ENCODE measurements around the gene CIBAR2.

Gene CIBAR2

DNA sequence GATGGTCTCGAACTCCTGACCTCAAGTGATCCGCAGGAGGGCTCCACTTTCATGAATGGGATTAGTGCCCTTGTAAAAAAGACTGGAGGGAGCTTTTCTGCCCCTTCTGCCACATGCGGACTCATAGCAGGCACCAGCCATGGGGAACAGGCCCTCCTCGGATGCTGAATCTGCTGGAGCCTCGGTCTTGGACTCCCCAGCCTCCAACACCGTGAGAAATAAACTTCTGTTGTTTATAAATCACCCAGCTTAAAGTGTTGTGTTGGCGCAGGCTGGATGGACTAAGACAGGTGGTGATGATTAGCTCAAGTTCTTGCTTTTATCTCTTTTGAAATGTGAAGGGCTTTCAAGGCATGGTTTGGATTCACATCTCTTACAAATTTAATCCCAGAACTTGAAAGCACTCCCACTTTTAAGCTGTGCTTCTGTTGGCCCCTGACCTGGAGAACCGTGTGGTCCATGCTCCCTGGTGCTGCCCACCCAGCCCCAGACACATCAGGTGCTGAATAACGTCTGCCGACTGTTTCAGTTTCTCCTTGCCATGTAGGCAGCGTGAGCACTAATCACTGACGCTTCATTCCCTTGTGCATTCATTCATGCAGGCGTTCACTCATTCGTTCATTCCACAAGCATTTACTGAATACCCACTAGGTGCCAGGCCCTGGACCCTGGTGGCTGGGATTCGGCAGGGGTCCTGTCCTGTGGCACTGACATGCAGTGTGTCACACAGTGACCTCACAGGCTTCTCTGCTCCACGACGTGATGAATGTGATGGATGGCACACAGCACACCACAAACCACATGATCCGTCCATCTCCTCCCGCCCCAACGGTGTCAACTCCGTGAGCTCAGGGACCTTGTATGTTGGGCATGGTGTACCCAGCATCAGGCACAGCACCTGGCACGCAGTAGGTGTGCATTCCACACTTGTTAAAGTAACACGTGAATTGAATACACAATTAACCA lies 8.9 kb downstream of the CIBAR2 start:
- in situ Hi-C loops (cut with MboI; ENCODE audit: low sequenced_read_pairs) = no loop called here

DNA sequence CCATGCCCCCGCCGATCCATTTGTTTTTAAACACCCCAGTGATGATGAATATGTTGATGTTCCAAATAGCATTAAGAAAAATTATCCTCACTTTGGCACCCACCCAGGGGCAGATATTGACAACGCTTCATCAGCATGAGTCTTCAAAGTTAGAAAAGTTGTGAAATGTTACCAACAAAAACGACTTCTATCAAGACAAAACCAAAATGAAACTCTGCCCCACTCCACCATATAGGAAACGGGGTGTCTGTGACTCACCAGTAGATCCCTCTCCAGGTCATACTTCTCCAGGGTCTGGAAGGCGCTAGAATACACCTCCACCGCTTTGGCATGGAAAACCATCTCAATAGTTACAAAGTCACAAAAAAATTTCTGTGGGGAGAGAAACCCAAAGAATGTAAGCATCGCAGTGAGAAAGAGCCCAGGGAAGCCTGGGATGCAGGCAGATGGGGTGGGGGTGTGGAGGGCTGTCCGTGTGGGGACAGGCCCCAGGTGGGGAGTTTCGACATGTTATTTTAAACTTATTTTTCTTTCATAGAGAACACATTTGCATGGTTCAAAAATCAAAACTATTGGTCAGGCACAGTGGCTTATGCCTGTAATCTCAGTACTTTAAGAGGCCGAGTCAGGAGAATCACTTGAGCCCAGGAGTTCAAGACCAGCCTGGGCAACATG lies 10.2 kb downstream of the CIBAR2 start:
- in situ Hi-C loops (cut with MboI; ENCODE audit: low sequenced_read_pairs) = no loop called here

GRCh38 chr16:85100265-85100664 lies 12.0 kb downstream of the CIBAR2 start:
- in situ Hi-C loops (cut with MboI; ENCODE audit: low sequenced_read_pairs) = no loop called here

DNA sequence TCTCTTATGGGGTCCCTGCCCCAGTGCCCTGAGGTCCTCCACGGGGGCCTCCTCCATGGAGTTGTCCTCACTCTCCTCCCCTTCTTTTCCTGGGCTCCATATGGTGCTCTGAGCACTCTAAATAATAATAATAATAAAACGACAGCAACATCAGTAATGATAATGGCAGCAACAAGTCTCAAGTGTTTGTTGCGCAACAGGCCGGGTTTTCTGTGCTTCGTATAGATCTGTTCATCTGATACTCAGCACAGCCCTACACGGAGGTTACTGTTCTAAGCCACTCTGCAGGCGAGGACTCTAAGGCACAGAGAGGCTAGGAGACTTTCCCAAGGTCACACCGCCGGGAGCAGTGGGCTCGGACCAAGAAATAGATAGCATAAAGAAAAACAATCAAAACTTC lies 13.7 kb downstream of the CIBAR2 start:
- in situ Hi-C loops (cut with MboI; ENCODE audit: low sequenced_read_pairs) = no loop called here

DNA sequence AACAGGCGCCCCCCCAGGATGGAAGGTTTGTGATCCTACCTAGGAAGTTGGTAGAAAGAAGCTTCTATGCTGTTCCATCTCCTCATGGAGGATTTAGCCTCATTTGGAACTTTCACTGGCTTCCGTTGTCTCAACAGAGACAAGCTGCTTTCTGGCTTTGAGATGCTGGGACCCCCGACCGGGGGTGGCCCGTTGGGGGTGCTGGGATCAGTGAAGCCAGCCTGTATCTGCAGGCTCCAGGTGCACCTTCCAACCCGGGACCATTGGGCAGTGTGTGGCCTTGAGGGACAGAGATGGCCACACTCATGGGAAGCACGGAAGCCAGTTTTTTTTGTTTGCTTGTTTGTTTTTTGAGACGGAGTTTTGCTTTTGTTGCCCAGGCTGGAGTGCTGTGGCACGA lies 15.4 kb downstream of the CIBAR2 start:
- in situ Hi-C loops (cut with MboI; ENCODE audit: low sequenced_read_pairs) = no loop called here

DNA sequence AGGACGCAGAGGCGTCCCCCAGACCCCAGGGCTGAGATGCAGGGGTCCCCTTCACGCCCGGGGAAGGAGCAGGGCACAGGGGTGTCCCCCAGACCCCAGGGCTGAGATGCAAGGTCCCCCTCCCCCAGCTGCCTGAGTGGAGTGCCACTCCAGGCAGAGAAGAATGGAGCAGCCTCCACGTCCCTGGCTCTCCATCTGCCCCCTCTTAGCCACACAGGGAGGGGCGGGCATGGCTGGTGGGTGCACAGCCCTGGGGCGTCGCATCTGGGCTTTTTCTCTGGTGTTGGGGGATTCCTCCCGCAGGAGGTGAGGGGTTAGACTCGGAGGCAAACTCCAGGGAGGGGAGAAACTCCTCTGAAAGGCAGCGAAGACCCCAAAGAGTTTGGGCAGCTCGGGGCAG lies 17.5 kb downstream of the CIBAR2 start:
- in situ Hi-C loops (cut with MboI; ENCODE audit: low sequenced_read_pairs) = no loop called here

- in situ Hi-C loops (cut with MboI; ENCODE audit: low sequenced_read_pairs) = no loop called here
Observed at GRCh38 chr16:85094176-85094805, 18.0 kb downstream of the CIBAR2 start.

DNA sequence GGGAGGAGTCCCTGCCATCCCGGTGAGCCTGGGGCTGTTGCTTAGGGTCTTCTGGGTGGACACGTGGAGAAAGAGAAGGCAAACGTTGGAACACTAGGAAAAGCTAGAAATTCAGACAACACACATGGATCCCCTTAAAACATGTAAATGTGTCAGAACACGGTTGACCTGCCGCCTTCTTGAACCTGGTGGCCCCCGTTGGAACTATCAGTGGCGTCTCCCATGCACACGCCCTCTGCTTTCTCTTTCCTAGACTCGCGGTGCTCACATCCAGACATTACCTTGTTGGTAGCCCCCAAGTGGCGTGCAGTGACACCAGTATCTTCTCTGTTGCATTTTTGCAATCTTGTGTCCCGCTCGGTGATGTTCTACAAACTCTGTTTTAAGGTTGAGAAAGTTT lies 18.6 kb downstream of the CIBAR2 start:
- in situ Hi-C loops (cut with MboI; ENCODE audit: low sequenced_read_pairs) = no loop called here

- in situ Hi-C loops (cut with MboI; ENCODE audit: low sequenced_read_pairs) = no loop called here
Observed at GRCh38 chr16:85092851-85093250, 19.4 kb downstream of the CIBAR2 start.

DNA sequence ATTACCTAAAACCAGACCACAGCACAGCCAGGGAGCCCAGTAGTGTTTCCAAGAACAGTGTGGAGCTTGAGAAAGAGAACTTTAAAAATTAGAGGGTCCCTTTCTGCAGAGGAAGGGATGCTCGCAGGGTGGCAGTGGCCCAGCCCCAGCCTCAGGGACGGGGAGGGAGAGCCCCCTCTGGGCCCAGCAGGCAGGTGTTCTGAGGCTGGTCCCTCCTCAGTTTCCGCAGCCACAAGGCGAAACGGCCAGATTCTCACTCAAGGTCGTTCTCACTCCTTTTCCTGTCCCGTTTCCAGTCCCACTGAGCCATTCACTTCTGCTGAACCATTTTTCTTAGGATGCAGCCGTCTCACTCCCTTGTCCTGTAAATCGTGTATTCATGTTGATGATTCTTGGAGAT lies 20.0 kb downstream of the CIBAR2 start:
- in situ Hi-C loops (cut with MboI; ENCODE audit: low sequenced_read_pairs) = no loop called here

DNA sequence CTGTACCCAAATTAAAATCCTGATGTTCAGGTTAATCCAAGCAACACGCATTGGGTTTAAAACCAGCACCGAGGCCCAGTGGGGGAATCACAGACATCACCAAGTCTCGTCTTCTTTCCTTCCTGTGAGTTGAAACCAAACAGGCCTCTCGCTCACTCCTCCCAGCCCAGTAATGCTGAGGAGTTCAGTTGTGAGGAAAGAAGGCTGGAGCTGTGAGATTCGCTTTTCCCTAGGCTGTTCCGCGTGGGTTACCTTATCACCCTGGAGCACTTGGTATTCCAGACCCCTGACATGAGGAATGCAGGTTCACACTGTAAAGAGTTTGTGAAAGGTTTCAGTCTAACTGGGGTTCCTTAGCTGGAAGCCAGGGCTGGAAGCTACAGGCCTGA lies 20.8 kb downstream of the CIBAR2 start:
- in situ Hi-C loops (cut with MboI; ENCODE audit: low sequenced_read_pairs) = no loop called here

DNA sequence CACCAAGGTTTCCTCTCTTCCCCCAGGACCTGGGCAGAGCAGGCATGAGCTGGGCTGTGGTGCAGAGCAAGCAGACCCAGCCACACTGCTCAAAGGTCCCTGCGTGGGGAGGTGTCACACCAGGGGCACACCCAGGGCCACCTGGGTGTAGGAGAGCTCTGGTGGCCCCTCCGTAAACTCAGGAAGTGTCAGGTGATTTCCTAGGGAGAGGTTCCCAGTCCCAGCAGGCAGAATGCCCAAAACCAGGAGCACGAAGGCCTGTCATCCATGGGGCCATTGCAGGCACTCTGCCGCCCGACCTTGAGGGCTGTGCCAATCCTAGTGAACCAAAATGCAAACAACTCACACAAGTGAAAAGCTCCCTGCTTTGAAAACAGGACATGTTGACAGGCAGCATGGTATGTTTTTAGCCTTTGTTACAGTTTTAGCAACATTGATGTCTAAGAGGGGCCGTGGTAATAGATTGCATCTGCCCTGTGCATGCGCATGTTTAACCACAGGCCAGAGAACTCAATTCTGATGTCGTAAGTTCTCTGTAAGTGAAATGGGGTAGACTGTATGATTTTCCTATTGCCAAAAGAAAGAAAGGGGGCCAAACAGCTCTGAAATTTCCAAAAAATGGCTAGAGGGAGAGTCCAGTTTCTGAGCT lies 21.3 kb downstream of the CIBAR2 start:
- in situ Hi-C loops (cut with MboI; ENCODE audit: low sequenced_read_pairs) = no loop called here

DNA sequence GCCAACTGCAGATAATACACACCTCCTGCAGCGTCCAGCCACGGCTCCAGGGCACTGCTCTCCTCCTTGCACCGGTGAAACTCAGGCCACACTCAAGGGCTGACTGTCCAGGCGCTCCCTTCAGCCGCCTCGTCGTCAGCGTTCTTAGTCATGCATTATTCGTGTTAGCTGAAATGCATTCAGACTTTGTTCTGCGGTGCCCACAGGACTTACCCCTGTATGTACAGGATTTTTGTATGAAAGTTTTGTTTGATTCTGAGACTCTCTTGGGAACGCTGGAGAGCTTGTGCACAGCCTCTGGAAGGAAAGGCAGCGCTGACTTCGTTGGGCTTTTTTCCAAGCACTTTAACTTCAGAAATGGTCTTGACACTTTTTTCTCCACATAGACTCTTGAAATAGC lies 22.1 kb downstream of the CIBAR2 start:
- in situ Hi-C loops (cut with MboI; ENCODE audit: low sequenced_read_pairs) = no loop called here

DNA sequence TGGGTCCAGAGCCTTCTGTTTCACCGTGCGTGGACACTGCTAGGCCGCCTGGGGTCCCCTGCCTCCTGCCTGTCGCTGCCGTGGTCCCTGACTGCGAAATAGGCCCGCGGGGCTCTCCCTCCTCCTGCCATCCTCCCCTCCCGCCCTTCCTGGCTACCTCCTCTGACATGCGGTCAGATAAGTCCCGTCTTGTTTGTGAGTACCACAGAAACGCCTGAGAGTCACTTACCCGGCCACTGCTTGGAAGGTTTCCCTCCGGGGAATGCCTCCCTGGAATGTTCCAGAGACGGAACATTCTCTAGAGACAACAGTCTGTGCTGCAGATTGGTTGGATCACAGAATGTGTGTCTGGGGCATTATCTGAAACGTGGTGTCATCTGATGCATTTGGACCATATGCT lies 22.7 kb downstream of the CIBAR2 start:
- in situ Hi-C loops (cut with MboI; ENCODE audit: low sequenced_read_pairs) = no loop called here

- in situ Hi-C loops (cut with MboI; ENCODE audit: low sequenced_read_pairs) = no loop called here
Observed at GRCh38 chr16:85088570-85089199, 23.6 kb downstream of the CIBAR2 start.

GRCh38 chr16:85087899-85088569 lies 24.2 kb downstream of the CIBAR2 start:
- in situ Hi-C loops (cut with MboI; ENCODE audit: low sequenced_read_pairs) = no loop called here

DNA sequence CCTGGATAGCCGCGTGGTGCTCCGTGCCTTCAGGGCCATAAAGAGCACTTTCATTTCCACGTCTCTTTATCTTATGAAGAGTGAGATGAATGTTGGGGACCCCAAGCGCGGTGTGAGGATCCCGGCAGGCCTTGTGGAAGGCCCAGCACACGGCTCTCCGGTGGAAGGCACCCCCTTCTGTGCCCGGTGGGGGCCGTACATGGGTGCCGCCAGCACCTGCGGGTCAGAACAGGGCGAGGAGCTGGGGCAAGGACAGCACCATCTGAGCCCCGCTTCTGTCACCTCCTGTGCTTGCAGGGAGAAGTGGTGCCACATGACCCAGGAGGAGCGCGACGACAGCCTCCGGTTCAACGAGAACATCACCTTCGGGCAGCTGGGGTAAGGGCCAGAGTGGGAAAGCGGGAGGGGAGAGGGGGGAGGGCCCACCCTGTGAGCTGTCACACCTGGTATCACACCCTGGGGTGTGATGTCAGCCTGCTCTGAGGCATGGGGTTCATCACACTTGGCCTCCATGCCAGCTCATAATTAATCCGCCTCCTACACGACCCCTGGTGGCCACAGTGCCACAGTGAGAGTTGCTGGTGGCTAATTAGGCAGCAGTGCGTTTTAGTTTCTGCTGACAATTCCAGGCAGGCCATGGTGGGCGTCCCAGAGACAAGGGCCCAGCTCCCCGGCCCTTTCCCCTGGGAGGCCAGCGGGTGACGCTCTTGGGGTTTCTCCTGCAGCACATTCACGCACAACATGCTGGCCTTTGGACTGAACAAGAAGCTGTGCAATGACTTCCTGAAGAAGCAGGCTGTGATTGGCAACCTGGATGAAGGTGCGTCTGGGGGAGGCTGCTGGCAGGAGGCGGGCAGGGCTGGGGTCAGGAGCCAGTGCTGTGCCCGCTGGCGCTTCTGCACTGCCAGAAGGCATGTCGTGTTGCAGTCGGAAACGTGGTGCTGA lies 25.7 kb downstream of the CIBAR2 start:
- in situ Hi-C loops (cut with MboI; ENCODE audit: low sequenced_read_pairs) = no loop called here

DNA sequence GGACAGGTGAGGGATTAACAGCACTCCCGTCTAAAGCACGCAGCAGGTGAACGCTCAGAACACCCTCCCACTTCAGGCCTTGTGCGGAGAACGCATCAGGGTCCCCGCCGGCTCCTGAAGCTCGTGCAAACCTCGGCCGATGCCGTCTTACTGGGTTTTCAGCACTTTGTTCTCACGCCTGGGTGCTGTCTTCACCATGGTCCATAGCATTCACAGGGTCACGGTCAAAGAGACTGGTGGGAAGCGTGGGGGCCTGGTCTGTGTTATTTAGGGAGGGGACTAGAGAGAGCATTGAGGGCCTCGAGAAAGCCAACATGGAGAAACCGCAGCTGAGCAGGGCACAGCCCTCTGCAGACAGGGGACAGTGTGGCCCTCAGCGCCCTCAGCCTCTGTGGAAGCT lies 26.6 kb downstream of the CIBAR2 start:
- in situ Hi-C loops (cut with MboI; ENCODE audit: low sequenced_read_pairs) = no loop called here

DNA sequence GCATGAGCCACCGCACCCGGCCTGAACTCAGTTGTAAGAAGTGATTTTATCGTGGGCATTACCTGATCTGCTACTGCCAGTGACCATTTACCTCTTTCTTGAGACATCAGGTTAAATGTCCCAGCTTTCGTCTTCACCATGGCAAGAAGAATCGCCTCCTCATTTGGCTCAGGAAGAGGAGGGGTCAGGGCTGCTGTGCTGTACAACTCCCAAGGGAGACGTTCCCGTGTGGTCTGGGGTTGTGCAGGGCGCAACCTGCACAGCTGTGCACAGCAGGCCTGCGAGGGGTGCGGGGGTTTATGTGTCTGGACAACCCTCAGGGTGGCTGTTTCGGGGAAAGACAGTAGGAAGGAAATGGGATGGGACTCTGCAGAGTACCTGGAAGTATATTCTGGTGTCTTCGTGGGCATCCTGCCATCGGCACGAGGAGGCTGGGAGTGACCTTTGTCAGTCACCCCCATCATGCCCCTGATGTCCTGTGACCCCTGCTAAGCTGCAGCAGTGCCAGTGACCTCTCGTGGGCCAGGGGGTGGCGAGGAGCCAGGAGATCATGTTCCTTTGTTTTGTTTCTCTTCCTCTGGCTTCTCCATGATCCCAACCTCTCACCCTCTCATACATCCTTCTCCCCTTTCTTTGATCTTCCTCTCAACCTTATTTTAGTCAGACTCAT lies 27.3 kb downstream of the CIBAR2 start:
- in situ Hi-C loops (cut with MboI; ENCODE audit: low sequenced_read_pairs) = no loop called here
